Panc1 (cell line): ENCODE results near the gene ARFGAP2. TPM values are rescaled to one million over a fixed set of nuclear protein-coding genes. Genes with fewer than 3 reads are reported as not detected.
A peak's percentile ranks its signal among the peaks of the same experiment; 100 is the strongest.

Source experiments
- ATAC-seq: fragments of 200-7000 bp; cut with Tn5 transposase; 2 replicates; pipeline ENCODE4 v1.9.1; 2020; ENCODE audit warnings: mild to moderate bottlenecking, moderate library complexity
- BruUV-seq: library from RNA; stranded (reverse); fragments of 400-500 nt; replicated peaks from 2 replicates; lab custom pipeline; 2021; lab: Mats Ljungman, UMichigan
- CTCF ChIA-PET: fragments of 300-600 bp; sonication (Branson Sonifier 250); formaldehyde crosslinking; loops from one replicate; lab custom pipeline; 2022; ENCODE audit warnings: antibody characterized with exemption; lab: Charles Lee
- POLR2A ChIA-PET: fragments of 300-600 bp; sonication (Branson Sonifier 250); formaldehyde crosslinking; loops from one replicate; lab custom pipeline; 2022; ENCODE audit warnings: antibody characterized with exemption; lab: Charles Lee
- DNase-seq: peaks from one replicate; pipeline ENCODE4 v3.0.0-alpha.2; 2010; ENCODE audit warnings: low read depth, low spot score
- H3K27ac ChIP-seq: 2 replicates; pipeline ENCODE4 v1.5.1; 2011; ENCODE audit warnings: mild to moderate bottlenecking, low read length, inconsistent platforms
- H3K27me3 ChIP-seq: fragments of 200-500 bp; sonication (Bioruptor generic); 2 replicates; pipeline ENCODE4 v1.6.0; 2014; ENCODE audit warnings: low read length, inconsistent platforms; ENCODE audit not compliant: control insufficient read depth, insufficient read depth
- H3K36me3 ChIP-seq: fragments of 200-500 bp; sonication (Bioruptor generic); 2 replicates; pipeline ENCODE4 v1.5.1; 2014; ENCODE audit warnings: inconsistent platforms, mild to moderate bottlenecking, low read length, moderate library complexity; ENCODE audit not compliant: control insufficient read depth, insufficient read depth
- H3K4me1 ChIP-seq: 2 replicates; pipeline ENCODE4 v1.5.1; 2011; ENCODE audit warnings: inconsistent platforms, mild to moderate bottlenecking, low read length, moderate library complexity; ENCODE audit not compliant: control insufficient read depth, insufficient read depth
- H3K4me3 ChIP-seq, 2 experiments: 2 replicates each; pipeline ENCODE4 v1.5.1; 2011 to 2012; ENCODE audit warnings: low read depth in 2 of 2, low read length in 2 of 2, mild to moderate bottlenecking in 2 of 2, inconsistent platforms in 1 of 2, moderate library complexity in 1 of 2
- H3K9me3 ChIP-seq: fragments of 200-500 bp; sonication (Bioruptor generic); 2 replicates; pipeline ENCODE4 v1.5.1; 2014; ENCODE audit warnings: low read depth, mild to moderate bottlenecking, inconsistent platforms, low read length, moderate library complexity; ENCODE audit not compliant: control insufficient read depth, insufficient read depth
- POLR2AphosphoS5 ChIP-seq: IDR thresholded peaks from 2 replicates; pipeline ENCODE4 v1.6.1; 2012; ENCODE audit warnings: mild to moderate bottlenecking, low read depth, low read length, moderate library complexity
- SIN3A ChIP-seq: IDR thresholded peaks from 2 replicates; pipeline ENCODE4 v1.6.1; 2012; ENCODE audit warnings: low read depth, mild to moderate bottlenecking, low read length, moderate library complexity, borderline replicate concordance; ENCODE audit not compliant: insufficient read depth
- TCF7L2 ChIP-seq: IDR thresholded peaks from 2 replicates; pipeline ENCODE4 v1.6.1; 2011; ENCODE audit warnings: mild to moderate bottlenecking, low read depth, low read length, inconsistent platforms
- in situ Hi-C: cut with HindIII; loops from 2 replicates; pipeline ENCODE4 v1.10.0; 2016; ENCODE audit warnings: low sequenced_read_pairs, low pct_unique_long_range_greater_than_20kb
- intact Hi-C: fragments of 100-400 bp; cut with micrococcal nuclease; formaldehyde crosslinking; loops from one replicate; pipeline ENCODE4 v1.10.0; 2022; ENCODE audit not compliant: unreplicated experiment
- total RNA-seq: library from RNA; stranded (reverse); gene quantifications from one replicate; pipeline ENCODE4 v1.2.1, GENCODE V29; 2021; ENCODE audit not compliant: unreplicated experiment
- TF ChIP-seq, protein P1 (sequence below), 2 experiments: IDR thresholded peaks; 2 replicates each; pipeline ENCODE4 v1.6.1; 2011 to 2012; ENCODE audit warnings: low read depth in 2 of 2, control low read depth in 1 of 2, low read length in 1 of 2, mild to moderate bottlenecking in 1 of 2, moderate library complexity in 1 of 2; ENCODE audit not compliant: insufficient read depth in 1 of 2
- TF ChIP-seq, protein P2 (sequence below): fragments of 450-650 bp; IDR thresholded peaks from 2 replicates; pipeline ENCODE4 v1.5.1; 2017; ENCODE audit warnings: mild to moderate bottlenecking

ARFGAP2 gene
- total RNA-seq, 1 experiment from 2014 or later = 61.4 TPM

GRCh38 chr11:47163193-47163592 lies 13.5 kb downstream of the ARFGAP2 start:
- no peaks in the 10 kb centered on the region for H3K9me3 ChIP-seq
- intact Hi-C loops (no loop called here), in situ Hi-C loops (no loop called here)
- no TSS peak for BruUV-seq
- ChIA-PET POLR2A (interaction anchor here (1.0 kb wide), 1 partner anchor 9 kb away, joined by 3 read pairs; no protein-coding TSS in a partner anchor), CTCF (interaction anchor here (0.5 to 1.0 kb wide), 6 partner anchors 10 to 520 kb away, joined by 3 to 10 read pairs (median 4); partner anchors contain the start of gene NR1H3)
- DNase-seq (no peak), ATAC-seq (no peak)
- TF ChIP-seq POLR2AphosphoS5 (peak; percentile 21; the same call in 1 of the 2 replicates), SIN3A (no peak)
- TF ChIP-seq, protein P1, sequence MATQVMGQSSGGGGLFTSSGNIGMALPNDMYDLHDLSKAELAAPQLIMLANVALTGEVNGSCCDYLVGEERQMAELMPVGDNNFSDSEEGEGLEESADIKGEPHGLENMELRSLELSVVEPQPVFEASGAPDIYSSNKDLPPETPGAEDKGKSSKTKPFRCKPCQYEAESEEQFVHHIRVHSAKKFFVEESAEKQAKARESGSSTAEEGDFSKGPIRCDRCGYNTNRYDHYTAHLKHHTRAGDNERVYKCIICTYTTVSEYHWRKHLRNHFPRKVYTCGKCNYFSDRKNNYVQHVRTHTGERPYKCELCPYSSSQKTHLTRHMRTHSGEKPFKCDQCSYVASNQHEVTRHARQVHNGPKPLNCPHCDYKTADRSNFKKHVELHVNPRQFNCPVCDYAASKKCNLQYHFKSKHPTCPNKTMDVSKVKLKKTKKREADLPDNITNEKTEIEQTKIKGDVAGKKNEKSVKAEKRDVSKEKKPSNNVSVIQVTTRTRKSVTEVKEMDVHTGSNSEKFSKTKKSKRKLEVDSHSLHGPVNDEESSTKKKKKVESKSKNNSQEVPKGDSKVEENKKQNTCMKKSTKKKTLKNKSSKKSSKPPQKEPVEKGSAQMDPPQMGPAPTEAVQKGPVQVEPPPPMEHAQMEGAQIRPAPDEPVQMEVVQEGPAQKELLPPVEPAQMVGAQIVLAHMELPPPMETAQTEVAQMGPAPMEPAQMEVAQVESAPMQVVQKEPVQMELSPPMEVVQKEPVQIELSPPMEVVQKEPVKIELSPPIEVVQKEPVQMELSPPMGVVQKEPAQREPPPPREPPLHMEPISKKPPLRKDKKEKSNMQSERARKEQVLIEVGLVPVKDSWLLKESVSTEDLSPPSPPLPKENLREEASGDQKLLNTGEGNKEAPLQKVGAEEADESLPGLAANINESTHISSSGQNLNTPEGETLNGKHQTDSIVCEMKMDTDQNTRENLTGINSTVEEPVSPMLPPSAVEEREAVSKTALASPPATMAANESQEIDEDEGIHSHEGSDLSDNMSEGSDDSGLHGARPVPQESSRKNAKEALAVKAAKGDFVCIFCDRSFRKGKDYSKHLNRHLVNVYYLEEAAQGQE (IDR thresholded peaks at IDR 0.05; ENCODE audit: insufficient read depth in 1 of 2, low read depth in 2 of 2, low read length in 1 of 2) = no peak
- peaks cover 11% of the 10 kb centered on the region for H3K36me3 ChIP-seq
- no peak overlapping the region for H3K4me3 ChIP-seq
- no peaks in the 10 kb centered on the region for H3K27me3 ChIP-seq
- no peak overlapping the region for H3K27ac ChIP-seq
- H3K4me1 ChIP-seq = peaks cover 5% of the 10 kb centered on the region; the same call in 1 of the 2 replicates

GRCh38 chr11:47162426-47162825 lies 14.3 kb downstream of the ARFGAP2 start:
- ChIA-PET POLR2A (interaction anchor here (1.0 kb wide), 1 partner anchor 10 kb away, joined by 3 read pairs; no protein-coding TSS in a partner anchor), CTCF (interaction anchor here (0.9 kb wide), 1 partner anchor 129 kb away, joined by 4 read pairs; no protein-coding TSS in a partner anchor)

More at GRCh38 chr11:47162426-47162825, 14.3 kb downstream of the ARFGAP2 start:
- ATAC-seq (no peak), DNase-seq (no peak)
- Histone ChIP-seq H3K27ac (no peak overlapping the region), H3K4me1 (peaks cover 5% of the 10 kb centered on the region; the same call in 1 of the 2 replicates), H3K27me3 (no peaks in the 10 kb centered on the region), H3K36me3 (peaks cover 6% of the 10 kb centered on the region), H3K9me3 (no peaks in the 10 kb centered on the region), H3K4me3 (no peak overlapping the region)
- in situ Hi-C loops = no loop called here
- TF ChIP-seq TCF7L2 (no peak), SIN3A (no peak), POLR2AphosphoS5 (no peak)
- TF ChIP-seq, protein P1 (IDR thresholded peaks at IDR 0.05; ENCODE audit: insufficient read depth in 1 of 2, low read depth in 2 of 2, low read length in 1 of 2) = no peak
- TF ChIP-seq, protein P2, sequence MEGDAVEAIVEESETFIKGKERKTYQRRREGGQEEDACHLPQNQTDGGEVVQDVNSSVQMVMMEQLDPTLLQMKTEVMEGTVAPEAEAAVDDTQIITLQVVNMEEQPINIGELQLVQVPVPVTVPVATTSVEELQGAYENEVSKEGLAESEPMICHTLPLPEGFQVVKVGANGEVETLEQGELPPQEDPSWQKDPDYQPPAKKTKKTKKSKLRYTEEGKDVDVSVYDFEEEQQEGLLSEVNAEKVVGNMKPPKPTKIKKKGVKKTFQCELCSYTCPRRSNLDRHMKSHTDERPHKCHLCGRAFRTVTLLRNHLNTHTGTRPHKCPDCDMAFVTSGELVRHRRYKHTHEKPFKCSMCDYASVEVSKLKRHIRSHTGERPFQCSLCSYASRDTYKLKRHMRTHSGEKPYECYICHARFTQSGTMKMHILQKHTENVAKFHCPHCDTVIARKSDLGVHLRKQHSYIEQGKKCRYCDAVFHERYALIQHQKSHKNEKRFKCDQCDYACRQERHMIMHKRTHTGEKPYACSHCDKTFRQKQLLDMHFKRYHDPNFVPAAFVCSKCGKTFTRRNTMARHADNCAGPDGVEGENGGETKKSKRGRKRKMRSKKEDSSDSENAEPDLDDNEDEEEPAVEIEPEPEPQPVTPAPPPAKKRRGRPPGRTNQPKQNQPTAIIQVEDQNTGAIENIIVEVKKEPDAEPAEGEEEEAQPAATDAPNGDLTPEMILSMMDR = no peak
- intact Hi-C loops = no loop called here
- no TSS peak for BruUV-seq
